HCT116 (cell line): ENCODE data around the gene SLC34A1. TPM values are rescaled to one million over a fixed set of nuclear protein-coding genes. Genes with fewer than 3 reads are reported as not detected.

ENCODE experiments used
- ATAC-seq: fragments of 200-7000 bp; cut with Tn5 transposase; 2 replicates; pipeline ENCODE4 v1.9.1; 2020; ENCODE audit warnings: mild to moderate bottlenecking, moderate library complexity
- BruUV-seq: library from RNA; stranded (reverse); fragments of 400-500 nt; replicated peaks from 2 replicates; lab custom pipeline; 2021; lab: Mats Ljungman, UMichigan
- CTCF ChIA-PET: fragments of 300-600 bp; sonication (Branson Sonifier 250); formaldehyde crosslinking; loops from one replicate; lab custom pipeline; 2021; ENCODE audit warnings: antibody characterized with exemption; lab: Charles Lee
- POLR2A ChIA-PET: fragments of 300-600, 350-600 bp; sonication (Branson Sonifier 250); formaldehyde crosslinking; loops from one replicate; lab custom pipeline; 2021; ENCODE audit warnings: antibody characterized with exemption; lab: Charles Lee
- RAD21 ChIA-PET, 2 experiments: fragments of 300-600 bp; sonication (Branson Sonifier 250); formaldehyde crosslinking; loops; one replicate each; lab custom pipeline; 2023; ENCODE audit warnings: low total read pairs in 2 of 2; ENCODE audit not compliant: uncharacterized antibody in 2 of 2, unreplicated experiment in 2 of 2, low non-redundant PET in 1 of 2; lab: Charles Lee
- DNase-seq: peaks from one replicate; pipeline ENCODE4 v3.0.0-alpha.2; 2010; ENCODE audit warnings: low read depth, low spot score
- H2AFZ ChIP-seq: fragments of 200-600 bp; shearing (Covaris generic), sonication (generic); 2 replicates; pipeline ENCODE4 v1.6.1; 2017; ENCODE audit warnings: low read depth, mixed run types, mixed read lengths, antibody characterized with exemption, low read length; ENCODE audit not compliant: poor library complexity, severe bottlenecking
- H3K27ac ChIP-seq: 2 replicates; pipeline ENCODE4 v1.5.1; 2012; ENCODE audit warnings: low read depth, low read length
- H3K27me3 ChIP-seq: fragments of 200-600 bp; sonication (generic); 2 replicates; pipeline ENCODE4 v1.6.1; 2016; ENCODE audit warnings: mixed run types, low read length, mixed read lengths; ENCODE audit not compliant: insufficient read depth
- H3K36me3 ChIP-seq, 2 experiments: fragments of 200-500 bp in 1 of 2; fragments of 200-600 bp in 1 of 2; sonication (Bioruptor generic) in 1 of 2; sonication (generic) in 1 of 2; 2 replicates each; pipeline versions ENCODE4 v1.5.1 to v1.6.1; 2014 to 2016; ENCODE audit warnings: low read length in 2 of 2, inconsistent platforms in 1 of 2, mixed read lengths in 1 of 2, mixed run types in 1 of 2; ENCODE audit not compliant: insufficient read depth in 2 of 2, control insufficient read depth in 1 of 2
- H3K4me1 ChIP-seq, 2 experiments: fragments of 200-600 bp in 1 of 2; sonication (generic) in 1 of 2; 2 replicates each; pipeline versions ENCODE4 v1.5.1 to v1.6.1; 2012 to 2017; ENCODE audit warnings: low read length in 2 of 2, inconsistent platforms in 1 of 2, mild to moderate bottlenecking in 1 of 2, mixed read lengths in 1 of 2, mixed run types in 1 of 2, moderate library complexity in 1 of 2; ENCODE audit not compliant: insufficient read depth in 2 of 2, control insufficient read depth in 1 of 2
- H3K4me2 ChIP-seq: fragments of 200-600 bp; sonication (generic); 2 replicates; pipeline ENCODE4 v1.6.1; 2017; ENCODE audit warnings: mixed run types, low read length, mixed read lengths
- H3K4me3 ChIP-seq, 2 experiments: fragments of 200-600 bp in 1 of 2; sonication (generic) in 1 of 2; replicated peaks in 1 of 2; 2 replicates each; pipeline ENCODE4 v1.5.1; 2011 to 2016; ENCODE audit warnings: low read length in 2 of 2, control low read depth in 1 of 2, low read depth in 1 of 2, mild to moderate bottlenecking in 1 of 2, mixed read lengths in 1 of 2, mixed run types in 1 of 2
- H3K79me2 ChIP-seq: fragments of 200-600 bp; sonication (generic); 2 replicates; pipeline ENCODE4 v1.6.1; 2017; ENCODE audit warnings: mild to moderate bottlenecking, mixed run types, low read length, moderate library complexity, mixed read lengths; ENCODE audit not compliant: insufficient read depth
- H3K9ac ChIP-seq: fragments of 200-600 bp; sonication (generic); 2 replicates; pipeline ENCODE4 v1.6.1; 2016; ENCODE audit warnings: low read length, mixed read lengths
- H3K9me2 ChIP-seq: fragments of 200-600 bp; sonication (generic), shearing (Covaris generic); 2 replicates; pipeline ENCODE4 v1.6.1; 2017; ENCODE audit warnings: mixed run types, mild to moderate bottlenecking, moderate library complexity; ENCODE audit not compliant: insufficient read depth
- H3K9me3 ChIP-seq, 2 experiments: fragments of 200-500 bp in 1 of 2; fragments of 200-600 bp in 1 of 2; sonication (Bioruptor generic) in 1 of 2; sonication (generic) in 1 of 2; 2 replicates each; pipeline ENCODE4 v1.6.1; 2014 to 2017; ENCODE audit warnings: low read length in 2 of 2, mixed read lengths in 2 of 2, inconsistent platforms in 1 of 2, low read depth in 1 of 2, mild to moderate bottlenecking in 1 of 2, mixed run types in 1 of 2, moderate library complexity in 1 of 2; ENCODE audit not compliant: control insufficient read depth in 1 of 2, insufficient read depth in 1 of 2
- H4K20me1 ChIP-seq: fragments of 200-600 bp; sonication (generic), shearing (Covaris generic); 2 replicates; pipeline ENCODE4 v1.6.1; 2017; ENCODE audit warnings: mixed run types, mild to moderate bottlenecking, moderate library complexity; ENCODE audit not compliant: insufficient read depth
- CEBPB ChIP-seq: IDR thresholded peaks from 2 replicates; pipeline ENCODE4 v1.6.1; 2012; ENCODE audit warnings: low read depth
- EGR1 ChIP-seq: IDR thresholded peaks from 2 replicates; pipeline ENCODE4 v1.6.1; 2012; ENCODE audit warnings: low read depth
- EZH2 ChIP-seq: fragments of 200-600 bp; sonication (generic); IDR thresholded peaks from 2 replicates; pipeline ENCODE4 v1.6.1; 2017; ENCODE audit warnings: antibody characterized with exemption, mixed run types
- EZH2phosphoT487 ChIP-seq: fragments of 200-600 bp; IDR thresholded peaks from 2 replicates; pipeline ENCODE4 v1.6.1; 2018; ENCODE audit warnings: antibody characterized with exemption, borderline replicate concordance
- FOSL1 ChIP-seq: IDR thresholded peaks from 2 replicates; pipeline ENCODE4 v1.6.1; 2012; ENCODE audit warnings: low read depth
- JUND ChIP-seq: IDR thresholded peaks from 2 replicates; pipeline ENCODE4 v1.6.1; 2012
- SIN3A ChIP-seq: IDR thresholded peaks from 2 replicates; pipeline ENCODE4 v1.6.1; 2012; ENCODE audit warnings: low read depth
- TCF7L2 ChIP-seq: IDR thresholded peaks from 2 replicates; pipeline ENCODE4 v1.7.0; 2011; ENCODE audit warnings: borderline replicate concordance, inconsistent platforms; ENCODE audit not compliant: insufficient read depth, insufficient read length; ENCODE audit errors: extremely low read depth
- YY1 ChIP-seq: IDR thresholded peaks from 2 replicates; pipeline ENCODE4 v1.6.1; 2011; ENCODE audit warnings: low read length, low read depth, moderate library complexity, mild to moderate bottlenecking; ENCODE audit not compliant: insufficient replicate concordance; ENCODE audit errors: extremely low read depth
- ZFX ChIP-seq: fragments of 450-650 bp; IDR thresholded peaks from 2 replicates; pipeline ENCODE4 v1.6.1; 2017
- intact Hi-C: fragments of 100-400 bp; cut with micrococcal nuclease; formaldehyde crosslinking; loops from 2 replicates; pipeline ENCODE4 v1.10.0; 2022
- total RNA-seq: library from RNA; stranded (reverse); gene quantifications from one replicate; pipeline ENCODE4 v1.2.1, GENCODE V29; 2021; ENCODE audit not compliant: unreplicated experiment
- TF ChIP-seq, protein P1 (sequence below): IDR thresholded peaks from 2 replicates; pipeline ENCODE4 v1.6.1; 2012
- TF ChIP-seq, protein P2 (sequence below), 3 experiments: fragments of 200-600 bp in 1 of 3; sonication (generic) in 1 of 3; IDR thresholded peaks in 2 of 3; conservative IDR thresholded peaks in 1 of 3; 2 replicates each; pipeline ENCODE4 v1.5.1; 2012 to 2017; ENCODE audit warnings: low read depth in 2 of 3, low read length in 2 of 3, antibody characterized with exemption in 1 of 3, borderline replicate concordance in 1 of 3, control low read depth in 1 of 3, mild to moderate bottlenecking in 1 of 3, mixed read lengths in 1 of 3, mixed run types in 1 of 3, moderate library complexity in 1 of 3; ENCODE audit not compliant: insufficient read depth in 1 of 3
- TF ChIP-seq, protein P3 (sequence below): IDR thresholded peaks from 2 replicates; pipeline ENCODE4 v1.6.1; 2012; ENCODE audit warnings: low read depth

Gene SLC34A1
- total RNA-seq, 1 experiment from 2014 or later, result not detected

DNA sequence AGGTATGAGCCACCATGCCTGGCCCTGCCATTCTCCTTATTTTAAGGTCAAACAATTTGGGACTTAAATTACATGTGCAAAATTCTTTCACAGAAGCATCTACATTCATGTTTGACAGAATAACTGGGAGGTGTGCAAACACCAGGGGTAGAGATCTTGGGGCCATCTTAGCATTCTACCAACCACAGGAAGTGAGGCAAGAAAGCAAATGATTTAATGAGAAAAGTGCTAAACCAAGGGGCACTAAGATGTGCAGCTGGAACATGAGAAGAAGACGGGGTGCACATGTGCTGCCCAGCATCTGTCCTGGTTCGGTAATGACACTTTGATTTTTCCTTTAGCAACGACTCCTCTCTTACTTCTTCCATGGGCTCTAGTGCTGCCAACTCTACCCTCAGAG is 26.3 kb downstream of the SLC34A1 start (continued):
- no peak for TF ChIP-seq EGR1
- TF ChIP-seq, protein P1, sequence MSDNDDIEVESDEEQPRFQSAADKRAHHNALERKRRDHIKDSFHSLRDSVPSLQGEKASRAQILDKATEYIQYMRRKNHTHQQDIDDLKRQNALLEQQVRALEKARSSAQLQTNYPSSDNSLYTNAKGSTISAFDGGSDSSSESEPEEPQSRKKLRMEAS, result no peak
- TF ChIP-seq, protein P2, sequence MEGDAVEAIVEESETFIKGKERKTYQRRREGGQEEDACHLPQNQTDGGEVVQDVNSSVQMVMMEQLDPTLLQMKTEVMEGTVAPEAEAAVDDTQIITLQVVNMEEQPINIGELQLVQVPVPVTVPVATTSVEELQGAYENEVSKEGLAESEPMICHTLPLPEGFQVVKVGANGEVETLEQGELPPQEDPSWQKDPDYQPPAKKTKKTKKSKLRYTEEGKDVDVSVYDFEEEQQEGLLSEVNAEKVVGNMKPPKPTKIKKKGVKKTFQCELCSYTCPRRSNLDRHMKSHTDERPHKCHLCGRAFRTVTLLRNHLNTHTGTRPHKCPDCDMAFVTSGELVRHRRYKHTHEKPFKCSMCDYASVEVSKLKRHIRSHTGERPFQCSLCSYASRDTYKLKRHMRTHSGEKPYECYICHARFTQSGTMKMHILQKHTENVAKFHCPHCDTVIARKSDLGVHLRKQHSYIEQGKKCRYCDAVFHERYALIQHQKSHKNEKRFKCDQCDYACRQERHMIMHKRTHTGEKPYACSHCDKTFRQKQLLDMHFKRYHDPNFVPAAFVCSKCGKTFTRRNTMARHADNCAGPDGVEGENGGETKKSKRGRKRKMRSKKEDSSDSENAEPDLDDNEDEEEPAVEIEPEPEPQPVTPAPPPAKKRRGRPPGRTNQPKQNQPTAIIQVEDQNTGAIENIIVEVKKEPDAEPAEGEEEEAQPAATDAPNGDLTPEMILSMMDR (IDR thresholded peaks at IDR 0.05 in 2 of 3, conservative IDR thresholded peaks at IDR 0.05 in 1 of 3; ENCODE audit: borderline replicate concordance in 1 of 3, insufficient read depth in 1 of 3, low read depth in 2 of 3, low read length in 2 of 3), result no peak
- TF ChIP-seq JUND, result no peak
- TF ChIP-seq, all 23 proteins: peak for 0

DNA sequence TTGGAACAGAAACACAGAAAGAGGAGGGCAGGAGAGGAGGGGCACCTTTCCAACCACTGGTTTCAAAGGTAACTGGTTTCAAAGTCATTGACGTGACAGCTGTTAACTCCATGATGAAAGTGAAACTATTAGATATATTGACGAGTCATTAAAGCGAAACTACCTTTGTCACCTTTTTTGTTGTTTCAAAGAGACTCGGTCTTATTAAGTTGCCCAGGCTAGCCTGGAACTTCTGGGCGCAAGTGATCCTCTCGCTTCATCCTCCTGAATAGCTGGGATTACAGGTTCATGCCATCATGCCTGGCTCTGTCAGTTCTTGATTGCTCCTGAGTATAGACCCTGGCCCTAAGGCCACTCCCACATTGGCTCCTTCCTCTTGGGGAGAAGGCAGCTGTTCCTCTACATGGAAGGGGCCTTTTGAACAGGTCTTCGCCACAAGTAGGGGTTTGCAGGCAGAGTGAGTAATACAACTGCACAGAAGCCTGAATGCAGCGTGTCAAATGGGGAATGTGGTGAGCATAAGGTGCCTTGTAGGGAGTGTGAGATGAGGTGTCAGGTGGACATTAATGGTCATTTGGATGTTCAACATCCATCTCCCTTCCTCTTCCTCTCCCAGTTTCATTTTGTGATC is 28.5 kb downstream of the SLC34A1 start:
- H3K9me3 ChIP-seq, result no peaks in the 10 kb centered on the region
- no peaks in the 10 kb centered on the region for H3K9me2 ChIP-seq
- DNase-seq (no peak), ATAC-seq (no peak)
- H3K4me2 ChIP-seq, result no peak overlapping the region
- no peak overlapping the region for H2AFZ ChIP-seq
- RAD21 ChIA-PET, result no interaction called here
- no TSS peak for BruUV-seq
- no peaks in the 10 kb centered on the region for H3K36me3 ChIP-seq
- intact Hi-C loops, result no loop called here
- CTCF ChIA-PET, result interaction anchor here (0.8 kb wide), 1 partner anchor 9 kb away, joined by 3 read pairs; no protein-coding TSS in a partner anchor
- no peaks in the 10 kb centered on the region for H3K79me2 ChIP-seq
- H3K27ac ChIP-seq, result no peak overlapping the region
- no peaks in the 10 kb centered on the region for H3K27me3 ChIP-seq
- H4K20me1 ChIP-seq, result no peaks in the 10 kb centered on the region
- POLR2A ChIA-PET, result no interaction called here
- H3K9ac ChIP-seq, result no peak overlapping the region
- peaks cover 0 to 5% of the 10 kb centered on the region in 2 experiments; a peak in 1 of 4 replicates for H3K4me1 ChIP-seq
- H3K4me3 ChIP-seq, result no peak overlapping the region
- TF ChIP-seq TCF7L2 (no peak), EZH2 (no peak), FOSL1 (no peak), SIN3A (no peak), EZH2phosphoT487 (no peak), YY1 (no peak), CEBPB (no peak), ZFX (no peak), JUND (no peak)
- TF ChIP-seq, protein P2 (IDR thresholded peaks at IDR 0.05 in 2 of 3, conservative IDR thresholded peaks at IDR 0.05 in 1 of 3; ENCODE audit: borderline replicate concordance in 1 of 3, insufficient read depth in 1 of 3, low read depth in 2 of 3, low read length in 2 of 3), result no peak
- TF ChIP-seq, protein P1, result no peak
- TF ChIP-seq, protein P3, sequence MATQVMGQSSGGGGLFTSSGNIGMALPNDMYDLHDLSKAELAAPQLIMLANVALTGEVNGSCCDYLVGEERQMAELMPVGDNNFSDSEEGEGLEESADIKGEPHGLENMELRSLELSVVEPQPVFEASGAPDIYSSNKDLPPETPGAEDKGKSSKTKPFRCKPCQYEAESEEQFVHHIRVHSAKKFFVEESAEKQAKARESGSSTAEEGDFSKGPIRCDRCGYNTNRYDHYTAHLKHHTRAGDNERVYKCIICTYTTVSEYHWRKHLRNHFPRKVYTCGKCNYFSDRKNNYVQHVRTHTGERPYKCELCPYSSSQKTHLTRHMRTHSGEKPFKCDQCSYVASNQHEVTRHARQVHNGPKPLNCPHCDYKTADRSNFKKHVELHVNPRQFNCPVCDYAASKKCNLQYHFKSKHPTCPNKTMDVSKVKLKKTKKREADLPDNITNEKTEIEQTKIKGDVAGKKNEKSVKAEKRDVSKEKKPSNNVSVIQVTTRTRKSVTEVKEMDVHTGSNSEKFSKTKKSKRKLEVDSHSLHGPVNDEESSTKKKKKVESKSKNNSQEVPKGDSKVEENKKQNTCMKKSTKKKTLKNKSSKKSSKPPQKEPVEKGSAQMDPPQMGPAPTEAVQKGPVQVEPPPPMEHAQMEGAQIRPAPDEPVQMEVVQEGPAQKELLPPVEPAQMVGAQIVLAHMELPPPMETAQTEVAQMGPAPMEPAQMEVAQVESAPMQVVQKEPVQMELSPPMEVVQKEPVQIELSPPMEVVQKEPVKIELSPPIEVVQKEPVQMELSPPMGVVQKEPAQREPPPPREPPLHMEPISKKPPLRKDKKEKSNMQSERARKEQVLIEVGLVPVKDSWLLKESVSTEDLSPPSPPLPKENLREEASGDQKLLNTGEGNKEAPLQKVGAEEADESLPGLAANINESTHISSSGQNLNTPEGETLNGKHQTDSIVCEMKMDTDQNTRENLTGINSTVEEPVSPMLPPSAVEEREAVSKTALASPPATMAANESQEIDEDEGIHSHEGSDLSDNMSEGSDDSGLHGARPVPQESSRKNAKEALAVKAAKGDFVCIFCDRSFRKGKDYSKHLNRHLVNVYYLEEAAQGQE, result no peak
